Stimulated activated CD8-positive, alpha-beta memory T cell treated with anti-CD3 and anti-CD28 coated beads, Interleukin-12 subunit alpha, Interleukin-12 subunit beta, amount 100 ng/mL, for 24 hours (primary cell): ENCODE data around the gene ABHD16B.

Source experiments
- DNase-seq: peaks from one replicate; pipeline ENCODE4 v3.0.0-alpha.2; 2020; ENCODE audit errors: extremely low read depth

Gene ABHD16B

GRCh38 chr20:63895952-63896263, 34.6 kb downstream of the ABHD16B start:
- DNase-seq, result no peak

- DNase-seq, result no peak
These were observed 35.2 kb downstream of the ABHD16B start for GRCh38 chr20:63896264-63897105.

- DNase-seq, result no peak
These were observed 36.8 kb downstream of the ABHD16B start for GRCh38 chr20:63897978-63898561.

GRCh38 chr20:63898882-63899558, 37.7 kb downstream of the ABHD16B start:
- no peak for DNase-seq

- DNase-seq, result no peak
These were observed 39.1 kb downstream of the ABHD16B start for GRCh38 chr20:63900413-63900812.

DNA sequence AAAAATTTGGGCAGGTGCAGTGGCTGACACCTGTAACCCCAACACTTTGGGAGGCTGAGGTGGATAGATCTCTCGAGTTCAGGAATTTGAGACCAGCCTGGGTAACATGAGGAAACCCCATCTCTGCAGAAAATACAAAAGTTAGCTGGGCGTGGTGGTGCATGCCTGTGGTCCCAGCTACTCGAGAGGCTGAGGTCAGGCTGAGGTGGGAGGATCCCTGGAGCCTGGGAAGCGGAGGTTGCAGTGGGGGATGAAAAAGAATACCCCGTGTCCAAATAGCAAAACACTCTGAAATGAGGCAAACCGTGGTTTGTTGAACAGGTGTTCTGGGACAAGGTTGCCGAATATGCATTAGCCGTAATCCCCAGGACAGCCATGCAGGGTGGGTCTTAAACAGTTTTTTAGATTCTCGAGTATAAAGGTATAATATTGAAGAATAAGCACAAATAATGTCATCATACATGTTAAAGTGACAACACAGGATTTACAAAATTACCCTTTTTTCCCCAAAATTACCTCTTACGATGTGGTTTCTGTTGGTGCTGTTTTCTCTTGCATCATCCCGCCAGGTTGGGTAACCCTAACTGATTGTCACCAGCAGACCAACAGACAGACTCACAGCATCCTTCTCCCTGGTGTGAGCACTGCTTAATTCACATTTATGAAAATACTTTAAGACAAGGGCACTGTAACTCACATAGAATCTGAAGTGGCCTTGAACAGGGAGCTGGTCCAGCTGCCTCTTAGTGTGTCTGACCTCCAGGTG, 42.7 kb downstream of the ABHD16B start:
- DNase-seq, result no peak

- no peak for DNase-seq
These were observed 46.8 kb downstream of the ABHD16B start for GRCh38 chr20:63908008-63908682.

GRCh38 chr20:63911176-63911575, 49.9 kb downstream of the ABHD16B start:
- no peak for DNase-seq
